GM19351 (cell line): ENCODE results near the gene ZFAND3.

ENCODE experiments used
- ATAC-seq: cut with Tn5 transposase; IDR thresholded peaks from one replicate; pipeline ENCODE4 v1.9.1; 2021; ENCODE audit warnings: mild to moderate bottlenecking, moderate library complexity; ENCODE audit not compliant: unreplicated experiment

ZFAND3 gene

DNA sequence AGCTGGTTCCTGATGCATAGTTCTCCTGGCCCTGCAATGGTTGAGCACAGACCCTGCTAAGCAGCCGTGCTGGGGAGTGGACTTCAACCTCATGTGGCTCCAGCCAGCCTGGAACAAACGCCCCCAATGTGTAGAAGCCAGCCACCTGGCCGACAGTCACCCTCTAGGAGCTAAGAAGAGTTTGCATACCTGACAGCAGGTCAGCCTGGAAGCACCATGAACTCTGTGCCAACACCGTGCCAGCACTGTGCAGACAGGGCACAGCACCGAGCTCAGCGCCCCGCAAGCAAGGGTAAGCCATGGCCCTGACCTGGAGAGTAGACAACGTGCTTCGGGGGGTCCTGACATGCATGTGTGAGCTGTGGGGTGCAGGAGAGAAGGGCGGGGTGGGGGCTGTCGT lies 356.3 kb downstream of the ZFAND3 start:
- ATAC-seq = no peak

DNA sequence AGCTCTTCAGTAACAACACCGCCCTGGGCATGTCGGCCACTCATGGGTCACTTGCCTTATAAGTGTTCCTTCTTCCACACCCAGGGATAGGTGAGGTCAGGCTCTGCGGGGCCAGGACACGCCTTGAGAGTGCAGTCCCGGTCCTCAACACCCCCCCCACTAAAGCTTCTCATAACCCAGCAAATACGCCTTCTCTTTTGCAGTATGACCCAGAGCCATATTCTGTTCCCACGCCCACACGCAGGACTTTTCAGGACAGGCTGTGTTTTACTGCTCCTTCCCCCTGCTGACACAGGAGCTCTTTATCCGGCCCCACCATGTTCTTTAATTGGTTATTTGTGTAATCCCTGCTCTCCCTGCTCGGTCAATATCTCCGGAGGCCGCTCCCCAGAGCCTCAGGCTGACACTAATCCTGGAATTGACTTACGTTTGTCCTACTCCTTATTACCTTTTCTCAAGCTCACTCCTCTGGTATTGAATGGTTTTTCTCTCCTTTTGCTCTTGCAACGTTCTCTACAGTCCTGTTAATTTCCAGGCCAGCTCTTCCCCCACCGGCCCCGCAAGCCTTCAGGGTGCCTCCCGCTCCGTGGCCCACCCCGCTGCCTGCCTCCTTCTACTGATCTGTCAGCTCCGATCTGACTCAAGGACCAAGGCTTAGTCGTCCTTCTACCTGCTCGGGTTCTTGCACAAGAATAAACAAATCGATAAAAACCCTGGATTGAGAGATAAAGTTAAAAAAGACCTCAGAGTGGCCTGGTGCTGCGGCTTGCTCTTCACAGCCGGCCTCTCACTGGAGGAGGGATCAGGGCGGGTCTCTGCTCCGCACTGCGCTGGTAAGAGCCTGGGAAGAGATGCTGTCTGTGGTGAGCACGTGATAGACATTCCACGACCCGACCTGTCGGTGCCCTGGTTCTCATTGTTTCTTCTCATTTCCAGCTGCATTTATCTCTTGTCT lies 357.5 kb downstream of the ZFAND3 start:
- no peak for ATAC-seq

DNA sequence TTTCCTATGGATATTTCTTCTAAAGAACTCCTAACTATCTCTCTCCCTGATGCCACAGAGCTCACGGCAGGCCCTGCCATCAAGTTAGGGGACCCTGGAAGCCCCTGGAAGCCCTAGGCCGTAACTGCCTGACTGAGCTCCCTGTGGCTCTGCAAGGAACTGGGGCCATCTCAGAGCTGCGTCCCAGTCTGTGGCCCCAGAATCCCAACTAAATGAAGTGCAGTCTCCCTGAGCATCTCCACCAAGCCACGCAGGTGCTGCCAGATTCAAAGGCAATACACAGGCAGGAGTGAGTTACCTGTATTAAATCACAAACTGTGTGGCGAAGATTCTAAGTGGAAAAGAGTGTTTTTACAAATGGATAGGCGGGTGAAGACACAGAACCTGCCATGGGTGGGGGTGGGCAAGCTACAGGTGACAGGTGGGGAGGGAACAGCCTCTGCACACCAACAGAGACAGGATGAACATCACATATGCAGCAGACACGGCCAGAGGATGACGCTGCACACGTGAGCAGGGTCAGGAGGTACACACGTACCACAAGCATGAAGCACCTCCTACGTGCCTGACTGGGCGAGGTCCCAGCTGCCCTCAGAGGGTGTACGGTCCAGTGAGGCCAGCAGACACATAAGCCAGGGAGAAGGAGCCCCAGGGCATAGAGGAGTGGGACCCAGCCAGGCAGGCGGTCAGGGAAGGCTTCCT lies 358.5 kb downstream of the ZFAND3 start:
- ATAC-seq = no peak

DNA sequence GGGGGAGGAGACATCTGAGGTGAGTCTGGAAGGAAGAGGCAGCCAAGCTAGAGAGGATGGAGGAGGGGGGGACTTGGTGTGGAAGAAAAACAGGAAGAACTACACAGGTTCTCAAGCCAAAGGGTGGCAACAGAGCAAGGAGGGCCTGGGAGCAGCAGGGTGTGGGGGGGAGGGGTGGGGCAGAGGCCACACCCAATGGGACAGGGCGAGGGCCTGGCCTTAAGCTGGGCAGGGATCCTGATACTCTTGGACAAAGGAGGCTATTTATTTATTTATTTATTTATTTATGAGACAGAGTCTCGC lies 359.0 kb downstream of the ZFAND3 start:
- no peak for ATAC-seq

DNA sequence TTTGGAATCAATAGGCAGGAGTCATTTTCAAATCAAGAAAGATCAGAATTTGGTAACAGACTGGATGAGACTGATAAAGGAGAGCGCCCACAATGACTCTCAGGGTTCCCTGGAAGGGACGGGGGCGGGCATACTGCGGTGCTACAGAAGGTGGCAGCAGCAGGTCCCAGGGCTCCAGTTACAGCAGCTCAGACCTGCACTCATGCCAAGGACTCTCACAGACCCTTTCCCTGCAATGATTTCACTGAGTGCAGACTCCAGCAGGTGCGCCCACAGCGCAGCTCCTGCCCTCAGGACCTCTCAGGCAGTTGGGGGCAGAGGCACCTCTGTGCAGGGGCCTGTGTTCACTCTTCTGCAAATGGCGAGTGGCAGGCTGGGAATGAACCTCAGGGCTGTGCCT lies 359.8 kb downstream of the ZFAND3 start:
- no peak for ATAC-seq

DNA sequence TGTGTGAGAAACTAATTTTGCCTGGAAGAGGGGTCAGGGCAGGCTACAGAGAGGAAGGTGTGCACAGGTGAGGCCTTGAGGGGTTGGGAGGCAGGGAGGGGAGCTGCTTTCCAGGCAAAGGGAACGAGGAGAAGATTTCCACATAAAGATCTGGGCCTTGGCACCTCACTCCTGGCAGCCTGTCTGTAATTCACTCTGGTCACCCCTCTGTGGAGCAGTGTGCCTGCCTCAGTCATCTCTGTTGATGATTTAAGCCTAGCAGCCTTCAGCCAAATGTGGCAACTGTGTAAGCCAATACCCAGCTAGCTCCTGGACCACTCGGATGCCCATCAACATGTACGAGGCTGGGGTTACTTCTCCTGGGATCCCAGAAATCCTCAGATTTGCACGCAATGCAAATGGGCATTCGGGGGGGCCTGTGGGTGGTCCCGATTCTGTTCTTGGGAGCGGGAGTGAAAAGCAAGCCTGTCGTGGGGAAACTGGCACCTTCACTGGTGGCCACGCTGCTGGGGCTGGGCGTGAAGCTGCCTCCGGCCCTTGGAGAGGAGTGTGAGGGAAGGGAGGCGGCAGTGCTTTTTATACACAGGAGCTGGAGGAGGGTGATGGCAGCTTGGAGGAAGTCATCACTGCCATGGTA lies 360.4 kb downstream of the ZFAND3 start:
- ATAC-seq = no peak

DNA sequence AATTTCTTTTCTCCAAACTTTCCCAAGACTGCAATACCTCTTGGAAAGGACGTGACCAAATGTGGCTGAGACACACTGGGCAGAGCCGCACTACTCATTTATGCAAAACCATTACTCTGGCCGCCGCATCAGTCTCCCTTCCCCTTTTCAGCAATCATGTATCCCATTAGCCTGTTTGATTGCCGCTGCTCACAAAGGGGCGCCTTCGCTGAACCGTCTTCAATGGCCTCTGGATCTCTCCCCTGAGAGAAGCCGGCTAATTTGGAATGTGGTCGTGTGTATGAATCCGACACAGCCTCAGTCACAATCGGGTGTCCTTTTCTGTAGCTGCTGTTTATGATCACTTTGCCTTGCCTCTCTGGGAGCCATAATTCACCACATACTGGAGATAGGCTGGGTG lies 361.1 kb downstream of the ZFAND3 start:
- ATAC-seq = no peak

DNA sequence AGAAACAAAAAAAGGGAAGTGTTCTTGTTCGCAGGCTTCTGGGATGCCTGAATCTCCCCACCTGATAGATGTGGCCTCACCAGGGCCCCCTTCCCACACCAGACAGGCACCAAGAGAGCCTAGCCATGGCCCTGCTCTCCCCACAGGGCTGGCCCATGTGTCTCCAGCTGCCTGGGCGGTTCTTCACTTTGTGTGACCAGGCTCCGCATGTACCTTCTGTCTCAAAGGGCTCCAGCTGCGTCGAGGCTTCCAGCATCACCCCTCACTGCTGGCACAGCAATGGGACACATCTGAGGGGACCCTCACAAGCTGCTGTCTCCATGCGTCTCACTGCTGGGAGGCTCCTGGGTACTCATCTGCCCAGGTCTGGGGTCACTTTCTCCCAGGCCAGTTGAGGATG lies 362.9 kb downstream of the ZFAND3 start:
- no peak for ATAC-seq

DNA sequence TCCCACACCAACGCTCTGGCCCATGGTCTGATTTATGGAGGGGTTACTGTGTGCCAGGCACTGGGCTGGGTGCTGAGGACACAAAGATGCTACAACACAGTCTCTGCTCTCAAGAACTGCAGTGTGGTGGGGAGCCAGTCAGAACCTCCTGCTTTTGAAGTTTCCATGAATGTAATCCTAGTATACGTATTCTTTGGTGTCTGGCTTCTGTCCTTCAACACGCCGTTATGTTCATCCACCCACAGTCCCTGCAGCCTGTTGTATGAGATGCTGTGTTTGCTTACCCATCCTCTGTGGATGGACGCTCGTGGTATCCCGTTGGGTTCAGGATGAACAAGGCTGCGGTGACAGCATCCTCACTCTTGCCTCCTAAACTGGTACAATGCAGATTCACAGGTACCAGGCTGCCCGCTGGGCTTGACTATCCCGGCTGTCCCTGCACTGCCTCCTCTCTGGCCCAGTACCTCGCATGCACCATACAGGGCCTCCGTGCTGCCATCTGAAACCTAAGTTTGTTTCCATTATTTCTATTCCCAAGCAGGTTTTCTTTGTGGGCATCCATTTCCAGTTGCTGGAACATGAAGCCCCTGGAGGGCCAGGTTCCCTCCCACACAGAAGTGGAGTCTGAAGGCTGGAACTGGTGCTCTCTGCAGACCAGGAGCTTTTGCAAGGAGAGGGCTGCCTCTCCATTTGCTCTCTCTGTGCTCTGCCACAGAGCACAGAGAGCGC lies 364.5 kb downstream of the ZFAND3 start:
- ATAC-seq = no peak

DNA sequence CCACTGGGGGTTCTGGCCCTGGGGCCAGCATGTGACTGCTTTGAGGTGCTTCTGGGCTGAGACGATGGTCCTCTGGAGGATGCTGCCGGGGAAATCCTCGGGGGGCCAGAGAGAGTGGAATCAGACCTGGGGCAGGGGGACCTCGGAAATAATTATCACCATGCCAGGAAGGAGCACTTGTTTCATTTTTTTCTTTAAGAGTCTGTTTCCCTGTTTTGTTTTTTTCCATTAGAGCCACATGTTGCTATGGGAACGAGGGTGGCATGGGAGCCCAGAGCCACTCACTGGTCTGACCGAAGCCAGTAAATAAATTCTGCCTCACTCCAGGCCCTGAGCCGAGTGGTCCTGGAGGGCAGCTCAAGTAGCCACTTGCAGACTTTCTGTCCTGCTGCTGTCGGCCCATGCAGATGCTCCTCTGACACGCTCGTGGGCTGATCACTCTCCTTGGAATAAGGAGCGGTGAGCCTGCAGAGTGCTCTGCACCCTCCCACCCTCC lies 365.1 kb downstream of the ZFAND3 start:
- ATAC-seq = no peak

DNA sequence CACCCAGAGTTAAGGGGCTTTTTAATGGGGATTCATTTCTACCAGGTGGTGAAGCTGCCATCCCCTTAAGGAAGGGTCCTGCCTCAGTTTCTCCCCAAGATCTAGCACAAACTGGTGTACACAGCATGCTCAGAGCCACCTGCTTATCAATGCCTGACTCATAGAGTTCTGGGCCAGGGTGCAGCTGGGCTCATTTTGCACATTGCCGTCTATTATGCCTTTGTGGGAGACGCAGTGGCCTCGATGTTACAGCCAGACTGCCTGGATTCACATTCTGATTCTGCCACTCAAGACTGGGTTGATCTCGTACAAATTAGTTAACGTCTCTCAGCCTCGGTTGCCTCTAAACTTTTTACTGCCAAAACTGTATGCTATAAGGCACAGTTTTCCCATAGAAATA lies 365.7 kb downstream of the ZFAND3 start:
- no peak for ATAC-seq

DNA sequence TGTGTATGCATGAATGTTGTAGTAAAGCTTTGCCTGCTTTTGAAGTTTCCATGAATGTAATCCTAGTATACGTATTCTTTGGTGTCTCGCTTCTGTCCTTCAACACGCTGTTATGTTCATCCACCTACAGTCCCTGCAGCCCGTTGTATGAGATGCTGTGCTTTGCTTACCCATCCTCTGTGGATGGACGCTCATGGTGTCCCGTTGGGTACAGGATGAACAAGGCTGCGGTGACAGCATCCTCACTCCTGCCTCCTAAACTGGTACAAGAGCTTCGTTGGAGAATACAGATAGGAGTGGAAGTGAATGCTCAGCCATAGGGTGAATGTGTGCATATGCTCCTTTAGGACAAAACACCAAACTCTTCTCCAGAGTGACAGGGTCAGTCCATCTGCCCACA lies 366.2 kb downstream of the ZFAND3 start:
- ATAC-seq = no peak

DNA sequence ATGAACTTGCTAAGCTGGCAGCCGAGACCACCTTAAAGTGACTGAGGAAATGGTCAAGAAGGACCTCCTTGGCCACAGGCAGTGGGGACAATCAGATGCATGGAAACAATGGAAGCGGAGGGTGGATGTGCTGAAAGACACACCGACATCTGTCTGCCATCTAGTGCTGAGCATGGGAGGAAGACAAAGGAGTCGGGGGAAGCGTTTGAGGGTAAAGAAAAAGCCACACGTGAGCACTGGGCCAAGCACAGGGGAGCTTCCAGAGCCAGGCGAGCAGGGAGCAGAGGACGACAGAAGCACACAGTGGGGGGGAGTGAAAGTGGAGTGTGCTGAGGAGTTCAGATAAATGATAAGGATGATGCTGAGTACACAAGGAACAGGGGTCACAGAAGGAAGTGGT lies 367.8 kb downstream of the ZFAND3 start:
- ATAC-seq = no peak

DNA sequence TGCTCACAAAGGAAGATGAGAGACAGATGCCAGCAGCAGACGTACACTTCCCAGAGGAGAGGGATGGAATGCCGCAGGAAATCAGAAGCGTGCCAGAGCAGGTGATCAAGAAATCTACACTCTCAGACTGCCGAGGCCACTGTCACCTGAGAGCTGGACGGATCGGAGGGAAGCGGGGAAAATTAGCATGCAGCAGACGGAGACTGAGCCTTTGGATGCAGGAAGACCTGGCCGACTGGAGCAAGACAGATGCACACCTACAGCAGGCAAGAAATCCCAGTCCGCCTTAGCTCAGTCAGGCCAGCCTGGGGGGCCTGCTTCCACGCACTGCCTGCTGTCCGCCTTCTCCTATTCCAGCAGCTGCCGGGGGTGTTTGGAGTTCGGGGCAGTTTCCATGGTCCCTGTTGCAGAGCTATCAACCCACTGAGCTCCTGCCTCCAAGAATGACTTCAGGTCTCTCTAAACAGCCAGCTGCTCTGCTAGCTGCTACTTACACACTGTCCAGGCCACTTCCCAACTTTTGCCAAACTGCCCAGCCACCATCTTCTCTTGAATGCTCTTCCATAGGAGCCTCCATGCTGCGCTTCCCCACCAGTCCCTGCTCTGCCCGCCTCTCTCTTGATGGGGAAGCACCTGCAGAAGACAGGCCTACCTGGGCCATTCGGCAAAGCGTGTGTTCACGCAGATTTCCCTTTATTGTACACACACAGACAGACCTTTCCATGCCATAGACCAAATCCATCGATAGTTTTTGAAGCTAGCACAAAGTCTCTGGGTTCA lies 368.5 kb downstream of the ZFAND3 start:
- ATAC-seq = no peak

DNA sequence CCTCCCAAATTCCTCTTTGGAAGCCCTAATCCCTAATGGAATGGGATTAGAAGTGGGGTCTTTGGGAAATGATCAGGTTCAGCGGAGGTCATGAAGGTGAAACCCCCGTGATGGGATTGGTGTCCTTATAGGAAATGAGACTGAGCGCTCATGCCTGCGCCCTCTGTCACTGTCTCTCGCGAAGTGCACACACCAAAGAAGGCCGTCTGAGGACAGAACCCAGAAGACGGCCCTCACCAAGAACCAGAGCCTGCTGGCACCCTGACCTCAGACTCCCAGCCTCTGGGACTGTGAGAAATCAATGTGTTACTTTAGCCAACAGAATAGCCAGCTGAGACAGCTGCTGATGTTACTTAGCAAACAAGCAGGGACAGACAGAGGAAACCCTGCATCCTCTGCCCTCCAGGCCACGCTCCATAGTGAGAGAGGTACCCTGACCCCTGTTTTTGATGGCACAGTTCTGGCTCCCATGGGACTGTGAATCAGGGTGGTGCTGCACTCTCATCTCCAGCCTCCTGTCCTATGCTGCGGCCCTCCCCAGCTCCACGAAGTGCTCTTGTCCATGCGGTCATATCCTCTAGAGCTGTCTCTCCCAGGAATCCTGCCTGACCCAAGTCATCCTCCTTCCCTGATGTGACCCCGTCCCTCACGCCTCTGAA lies 369.3 kb downstream of the ZFAND3 start:
- ATAC-seq = no peak

DNA sequence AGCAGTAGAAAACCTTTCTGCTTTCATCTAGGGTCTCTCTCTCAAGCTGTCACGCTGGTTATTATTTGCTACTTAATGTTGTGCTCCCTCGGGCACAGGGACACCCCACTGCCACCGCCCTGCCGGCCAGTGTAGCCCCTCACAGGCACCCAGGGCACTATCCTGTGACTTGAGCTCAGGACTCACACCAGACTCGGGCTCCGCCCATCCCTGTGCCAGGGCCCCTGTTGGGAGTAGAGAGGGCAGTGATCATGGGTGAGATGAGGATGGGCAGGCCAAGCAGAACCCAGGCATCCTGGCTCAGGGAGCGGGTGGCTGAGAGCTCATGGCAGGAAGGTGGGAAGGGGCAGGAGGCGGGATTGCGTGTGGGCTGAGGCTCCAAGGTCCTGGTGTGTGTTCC lies 371.9 kb downstream of the ZFAND3 start:
- ATAC-seq = no peak

DNA sequence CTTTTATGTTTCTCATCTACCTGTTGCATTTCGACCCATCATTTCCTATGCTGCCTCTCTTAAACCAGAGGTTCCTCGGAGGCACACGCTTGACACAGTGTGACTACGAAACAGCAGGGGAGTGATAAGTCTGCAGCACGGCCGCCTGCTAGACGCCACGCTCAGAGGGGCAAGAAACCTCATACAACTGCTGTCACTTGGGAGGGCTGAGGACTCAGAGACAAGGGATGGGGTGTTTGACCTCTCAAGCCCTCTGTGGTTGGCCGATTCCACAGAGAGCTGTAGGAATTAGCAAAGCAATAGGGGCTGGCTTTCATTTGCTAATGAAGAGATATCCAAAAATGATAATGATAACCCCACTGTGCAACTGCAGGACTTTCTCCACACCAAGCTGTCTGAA lies 372.5 kb downstream of the ZFAND3 start:
- ATAC-seq = no peak

DNA sequence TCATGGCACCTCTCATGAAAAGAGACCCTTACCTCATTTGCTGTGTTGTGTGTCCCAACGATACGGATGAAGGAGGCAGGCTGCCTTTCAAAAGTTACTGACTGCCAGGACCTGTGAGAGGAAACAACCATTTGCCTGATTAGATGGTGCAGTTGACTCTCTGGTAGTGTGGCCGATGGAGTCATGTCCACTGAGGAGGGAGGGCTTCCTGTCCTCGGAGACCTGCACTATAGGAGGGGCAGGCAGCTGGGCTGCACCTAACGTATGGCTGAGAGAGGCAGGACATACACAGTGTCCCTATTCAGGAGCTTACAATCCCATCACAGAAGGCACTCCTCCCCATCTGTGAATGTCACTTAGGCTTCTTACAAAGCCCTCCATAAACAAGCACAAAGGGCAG lies 373.0 kb downstream of the ZFAND3 start:
- no peak for ATAC-seq

DNA sequence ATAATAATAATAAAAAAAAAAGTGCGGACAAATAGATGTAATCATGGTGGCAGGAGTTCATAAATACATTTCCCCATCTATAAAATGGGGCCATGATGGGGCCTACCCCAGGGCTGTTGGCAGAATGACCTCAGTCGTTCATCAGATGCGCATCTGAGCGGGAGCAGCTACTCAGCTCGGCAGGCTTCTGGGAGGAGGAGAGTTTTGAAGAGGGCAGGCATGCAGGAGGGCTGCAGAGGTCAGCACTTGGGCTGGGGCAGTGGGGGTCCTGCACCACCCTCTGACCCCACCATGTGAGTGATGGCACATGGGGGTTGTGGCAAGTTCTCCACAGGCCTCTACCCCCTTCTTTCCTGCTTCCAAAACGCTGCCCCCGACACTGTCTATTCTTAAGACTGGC lies 373.5 kb downstream of the ZFAND3 start:
- ATAC-seq = no peak
